SK-N-SH (cell line): ENCODE data around the gene LTBP1. TPM values are rescaled to one million over a fixed set of nuclear protein-coding genes. Genes with fewer than 3 reads are reported as not detected.

Experiments used
- CTCF ChIA-PET: fragments of 300-600, 350-600 bp; formaldehyde crosslinking; extraction: SDS; loops from one replicate; lab custom pipeline; 2021; lab: Yijun Ruan, JAX
- POLR2A ChIA-PET: fragments of 350-600 bp; sonication (Branson Sonifier 250); formaldehyde crosslinking; extraction: SDS; loops from one replicate; lab custom pipeline; 2020; ENCODE audit warnings: antibody characterized with exemption, inconsistent platforms; lab: Yijun Ruan, JAX
- DNase-seq: peaks from one replicate; pipeline ENCODE4 v3.0.0; 2012
- H2AFZ ChIP-seq: fragments of 200-600 bp; sonication (generic); 2 replicates; pipeline ENCODE4 v1.8.1; 2016; ENCODE audit warnings: antibody characterized with exemption, mild to moderate bottlenecking, low read depth
- H3F3A ChIP-seq: fragments of 200-600 bp; sonication (generic); replicated peaks from 2 replicates; pipeline ENCODE3; 2016; ENCODE audit warnings: antibody characterized with exemption, mild to moderate bottlenecking; ENCODE audit not compliant: insufficient read depth
- H3K27ac ChIP-seq, 2 experiments: fragments of 200-500 bp in 1 of 2; fragments of 200-600 bp in 1 of 2; sonication (Bioruptor generic) in 1 of 2; sonication (generic), shearing (Covaris generic) in 1 of 2; 2 replicates each; pipeline versions ENCODE4 v1.5.1 to v1.6.1; 2014 to 2016; ENCODE audit warnings: low read depth in 2 of 2, inconsistent platforms in 1 of 2, low read length in 1 of 2, mild to moderate bottlenecking in 1 of 2, mixed read lengths in 1 of 2
- H3K27me3 ChIP-seq: fragments of 200-600 bp; sonication (generic), shearing (Covaris generic); 2 replicates; pipeline ENCODE4 v1.6.1; 2016; ENCODE audit warnings: mixed run types; ENCODE audit not compliant: insufficient read depth
- H3K36me3 ChIP-seq, 2 experiments: fragments of 200-500 bp in 1 of 2; fragments of 200-600 bp in 1 of 2; sonication (Bioruptor generic) in 1 of 2; sonication (generic) in 1 of 2; replicated peaks in 1 of 2; 2 replicates each; pipeline versions ENCODE3 to v1.5.1; 2014 to 2016; ENCODE audit warnings: low read length in 1 of 2, mild to moderate bottlenecking in 1 of 2; ENCODE audit not compliant: insufficient read depth in 2 of 2, control insufficient read depth in 1 of 2
- H3K4me1 ChIP-seq, 2 experiments: fragments of 200-500 bp in 1 of 2; fragments of 200-600 bp in 1 of 2; sonication (Bioruptor generic) in 1 of 2; sonication (generic), shearing (Covaris generic) in 1 of 2; 2 replicates each; pipeline versions ENCODE4 v1.5.1 to v1.6.1; 2014 to 2016; ENCODE audit warnings: low read depth in 1 of 2, low read length in 1 of 2, mixed run types in 1 of 2; ENCODE audit not compliant: insufficient read depth in 2 of 2, control insufficient read depth in 1 of 2
- H3K4me2 ChIP-seq: fragments of 200-600 bp; sonication (generic), shearing (Covaris generic); 2 replicates; pipeline ENCODE4 v1.6.1; 2017; ENCODE audit warnings: mixed run types
- H3K4me3 ChIP-seq, 2 experiments: fragments of 200-500 bp in 1 of 2; fragments of 200-600 bp in 1 of 2; sonication (Bioruptor generic) in 1 of 2; sonication (generic), shearing (Covaris generic) in 1 of 2; 2 replicates each; pipeline versions ENCODE4 v1.5.1 to v1.8.1; 2014 to 2016; ENCODE audit warnings: low read depth in 2 of 2, inconsistent platforms in 1 of 2, low read length in 1 of 2, mild to moderate bottlenecking in 1 of 2, mixed read lengths in 1 of 2, moderate library complexity in 1 of 2
- H3K79me2 ChIP-seq: fragments of 200-600 bp; sonication (generic); 2 replicates; pipeline ENCODE4 v1.8.1; 2017; ENCODE audit warnings: mild to moderate bottlenecking; ENCODE audit not compliant: insufficient read depth
- H3K9ac ChIP-seq: fragments of 200-600 bp; sonication (generic); 2 replicates; pipeline ENCODE4 v1.6.1; 2017; ENCODE audit warnings: mixed run types
- H3K9me2 ChIP-seq: fragments of 200-600 bp; sonication (generic); 2 replicates; pipeline ENCODE4 v1.6.1; 2017; ENCODE audit warnings: mixed run types
- H3K9me3 ChIP-seq: fragments of 200-600 bp; sonication (generic); 2 replicates; pipeline ENCODE4 v1.6.1; 2017; ENCODE audit warnings: mixed run types, mild to moderate bottlenecking, moderate library complexity
- H4K20me1 ChIP-seq: fragments of 200-600 bp; sonication (generic); 2 replicates; pipeline ENCODE4 v1.6.1; 2017; ENCODE audit warnings: mild to moderate bottlenecking, mixed run types; ENCODE audit not compliant: insufficient read depth
- CHD2 ChIP-seq: fragments of 150-350 bp; IDR thresholded peaks from 2 replicates; pipeline ENCODE4 v1.6.1; 2018; ENCODE audit warnings: low read length; ENCODE audit not compliant: partially characterized antibody
- EP300 ChIP-seq, 2 experiments: IDR thresholded peaks; 2 replicates each; pipeline versions ENCODE4 v1.4.0 to v1.6.1; 2012; ENCODE audit warnings: borderline replicate concordance in 1 of 2, low read depth in 1 of 2, low read length in 1 of 2
- EZH2phosphoT487 ChIP-seq: fragments of 200-600 bp; sonication (generic); IDR thresholded peaks from 2 replicates; pipeline ENCODE4 v1.6.1; 2017; ENCODE audit warnings: low read depth, mixed run types, mild to moderate bottlenecking, antibody characterized with exemption, moderate library complexity, borderline replicate concordance
- FOSL2 ChIP-seq: IDR thresholded peaks from 2 replicates; pipeline ENCODE4 v1.4.0; 2012; ENCODE audit warnings: low read depth, mild to moderate bottlenecking, moderate library complexity, borderline replicate concordance
- FOXJ3 ChIP-seq: sonication (generic); formaldehyde crosslinking; IDR thresholded peaks from 2 replicates; pipeline ENCODE4 v1.5.1; 2020; ENCODE audit warnings: mild to moderate bottlenecking, missing genetic modification reagents
- JUND ChIP-seq: IDR thresholded peaks from 2 replicates; pipeline ENCODE4 v1.4.0; 2012
- MXI1 ChIP-seq: IDR thresholded peaks from 2 replicates; pipeline ENCODE4 v1.6.1; 2012; ENCODE audit warnings: mild to moderate bottlenecking, low read depth, low read length, improper control_type of control experiment
- POLR2AphosphoS5 ChIP-seq: IDR thresholded peaks from 2 replicates; pipeline ENCODE4 v1.6.1; 2012; ENCODE audit warnings: low read depth, low read length
- RAD21 ChIP-seq: IDR thresholded peaks from 2 replicates; pipeline ENCODE4 v1.6.1; 2012; ENCODE audit warnings: mild to moderate bottlenecking, low read length
- RFX5 ChIP-seq: IDR thresholded peaks from 2 replicates; pipeline ENCODE4 v1.6.1; 2012; ENCODE audit warnings: mild to moderate bottlenecking, improper control_type of control experiment, low read length
- RXRA ChIP-seq: IDR thresholded peaks from 2 replicates; pipeline ENCODE4 v1.4.0; 2012; ENCODE audit warnings: low read depth, mild to moderate bottlenecking, borderline replicate concordance
- TCF12 ChIP-seq: IDR thresholded peaks from 2 replicates; pipeline ENCODE4 v1.4.0; 2012
- YY1 ChIP-seq: IDR thresholded peaks from 2 replicates; pipeline ENCODE4 v1.4.0; 2012; ENCODE audit warnings: low read depth, mild to moderate bottlenecking
- WGBS: methylation state at CpG from one replicate; pipeline ENCODE4 v1.1.6; 2017; ENCODE audit warnings: low lambda C conversion rate; 5-methylcytosine and 5-hydroxymethylcytosine counted together
- polyA plus RNA-seq, 3 experiments: library from polyadenylated mRNA; depleted of rRNA; stranded (reverse); fragments of >200 nt; gene quantifications; 2 replicates each; pipeline ENCODE4 v1.2.3, GENCODE V29; 2012
- TF ChIP-seq, protein P1 (sequence below): IDR thresholded peaks from 2 replicates; pipeline ENCODE4 v1.6.1; 2012; ENCODE audit warnings: mild to moderate bottlenecking, low read depth, low read length, moderate library complexity
- TF ChIP-seq, protein P2 (sequence below): IDR thresholded peaks from 2 replicates; pipeline ENCODE4 v1.4.0; 2012; ENCODE audit warnings: low read depth, borderline replicate concordance
- TF ChIP-seq, protein P3 (sequence below): IDR thresholded peaks from 2 replicates; pipeline ENCODE4 v1.4.0; 2012; ENCODE audit warnings: low read depth
- TF ChIP-seq, protein P4 (sequence below): fragments of 200-600 bp; sonication (generic); IDR thresholded peaks from 2 replicates; pipeline ENCODE4 v1.6.1; 2017; ENCODE audit warnings: antibody characterized with exemption, mild to moderate bottlenecking, moderate library complexity
- TF ChIP-seq, protein P5 (sequence below): IDR thresholded peaks from 2 replicates; pipeline ENCODE4; 2012

Gene LTBP1
- polyA plus RNA-seq, 1 of the 3 experiments (the other 2 are of a cell fraction), result 467 TPM

DNA sequence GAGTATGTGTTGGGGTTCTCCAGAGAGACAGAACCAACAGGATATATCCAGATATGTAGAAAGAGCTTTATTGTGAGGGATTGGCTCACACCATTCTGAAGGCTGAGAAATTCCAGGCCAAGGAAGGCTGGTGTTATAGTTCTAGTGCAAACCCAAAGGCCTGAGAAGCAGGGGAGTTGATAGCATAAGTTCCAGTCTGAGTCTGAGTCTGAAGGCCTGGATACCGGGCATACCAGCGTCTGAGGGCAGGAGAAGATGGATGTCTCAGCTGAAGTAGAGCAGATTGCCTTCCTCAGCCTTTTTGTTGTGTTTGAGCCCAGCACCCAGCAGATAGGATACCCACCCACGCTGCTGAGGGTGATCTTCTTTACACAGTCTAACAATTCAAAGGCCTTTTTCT, 318.0 kb downstream of the LTBP1 start:
- peaks cover 5% of the 10 kb centered on the region; the same call in 1 of the 2 replicates for H3K79me2 ChIP-seq
- DNase-seq, result no peak
- H3K9me2 ChIP-seq, result no peaks in the 10 kb centered on the region
- H2AFZ ChIP-seq, result no peak overlapping the region
- H3F3A ChIP-seq, result peaks cover 40% of the 10 kb centered on the region
- ChIA-PET POLR2A (no interaction called here), CTCF (interaction anchor here (0.7 kb wide), 1 partner anchor 227 kb away, joined by 3 read pairs; no protein-coding TSS in a partner anchor)
- no peaks in the 10 kb centered on the region for H3K27me3 ChIP-seq
- peak overlapping the region in 1 of 2 experiments; percentile 36; a peak in 1 of 4 replicates for H3K27ac ChIP-seq
- no peak overlapping the region for H3K4me2 ChIP-seq
- peaks cover 60 to 72% of the 10 kb centered on the region in 2 experiments for H3K36me3 ChIP-seq
- TF ChIP-seq RFX5 (no peak), EZH2phosphoT487 (no peak), MXI1 (no peak), FOSL2 (no peak), POLR2AphosphoS5 (no peak), TCF12 (no peak), CHD2 (no peak), EP300 (IDR thresholded peaks at IDR 0.05; ENCODE audit: borderline replicate concordance in 1 of 2, low read depth in 1 of 2, low read length in 1 of 2) (no peak), FOXJ3 (CRISPR knock-in tag) (no peak), RXRA (no peak), YY1 (no peak), JUND (no peak), RAD21 (no peak)
- TF ChIP-seq, protein P1, sequence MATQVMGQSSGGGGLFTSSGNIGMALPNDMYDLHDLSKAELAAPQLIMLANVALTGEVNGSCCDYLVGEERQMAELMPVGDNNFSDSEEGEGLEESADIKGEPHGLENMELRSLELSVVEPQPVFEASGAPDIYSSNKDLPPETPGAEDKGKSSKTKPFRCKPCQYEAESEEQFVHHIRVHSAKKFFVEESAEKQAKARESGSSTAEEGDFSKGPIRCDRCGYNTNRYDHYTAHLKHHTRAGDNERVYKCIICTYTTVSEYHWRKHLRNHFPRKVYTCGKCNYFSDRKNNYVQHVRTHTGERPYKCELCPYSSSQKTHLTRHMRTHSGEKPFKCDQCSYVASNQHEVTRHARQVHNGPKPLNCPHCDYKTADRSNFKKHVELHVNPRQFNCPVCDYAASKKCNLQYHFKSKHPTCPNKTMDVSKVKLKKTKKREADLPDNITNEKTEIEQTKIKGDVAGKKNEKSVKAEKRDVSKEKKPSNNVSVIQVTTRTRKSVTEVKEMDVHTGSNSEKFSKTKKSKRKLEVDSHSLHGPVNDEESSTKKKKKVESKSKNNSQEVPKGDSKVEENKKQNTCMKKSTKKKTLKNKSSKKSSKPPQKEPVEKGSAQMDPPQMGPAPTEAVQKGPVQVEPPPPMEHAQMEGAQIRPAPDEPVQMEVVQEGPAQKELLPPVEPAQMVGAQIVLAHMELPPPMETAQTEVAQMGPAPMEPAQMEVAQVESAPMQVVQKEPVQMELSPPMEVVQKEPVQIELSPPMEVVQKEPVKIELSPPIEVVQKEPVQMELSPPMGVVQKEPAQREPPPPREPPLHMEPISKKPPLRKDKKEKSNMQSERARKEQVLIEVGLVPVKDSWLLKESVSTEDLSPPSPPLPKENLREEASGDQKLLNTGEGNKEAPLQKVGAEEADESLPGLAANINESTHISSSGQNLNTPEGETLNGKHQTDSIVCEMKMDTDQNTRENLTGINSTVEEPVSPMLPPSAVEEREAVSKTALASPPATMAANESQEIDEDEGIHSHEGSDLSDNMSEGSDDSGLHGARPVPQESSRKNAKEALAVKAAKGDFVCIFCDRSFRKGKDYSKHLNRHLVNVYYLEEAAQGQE, result no peak
- TF ChIP-seq, protein P2, sequence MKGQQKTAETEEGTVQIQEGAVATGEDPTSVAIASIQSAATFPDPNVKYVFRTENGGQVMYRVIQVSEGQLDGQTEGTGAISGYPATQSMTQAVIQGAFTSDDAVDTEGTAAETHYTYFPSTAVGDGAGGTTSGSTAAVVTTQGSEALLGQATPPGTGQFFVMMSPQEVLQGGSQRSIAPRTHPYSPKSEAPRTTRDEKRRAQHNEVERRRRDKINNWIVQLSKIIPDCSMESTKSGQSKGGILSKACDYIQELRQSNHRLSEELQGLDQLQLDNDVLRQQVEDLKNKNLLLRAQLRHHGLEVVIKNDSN, result no peak
- TF ChIP-seq, protein P3, sequence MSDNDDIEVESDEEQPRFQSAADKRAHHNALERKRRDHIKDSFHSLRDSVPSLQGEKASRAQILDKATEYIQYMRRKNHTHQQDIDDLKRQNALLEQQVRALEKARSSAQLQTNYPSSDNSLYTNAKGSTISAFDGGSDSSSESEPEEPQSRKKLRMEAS, result no peak
- TF ChIP-seq, protein P4, sequence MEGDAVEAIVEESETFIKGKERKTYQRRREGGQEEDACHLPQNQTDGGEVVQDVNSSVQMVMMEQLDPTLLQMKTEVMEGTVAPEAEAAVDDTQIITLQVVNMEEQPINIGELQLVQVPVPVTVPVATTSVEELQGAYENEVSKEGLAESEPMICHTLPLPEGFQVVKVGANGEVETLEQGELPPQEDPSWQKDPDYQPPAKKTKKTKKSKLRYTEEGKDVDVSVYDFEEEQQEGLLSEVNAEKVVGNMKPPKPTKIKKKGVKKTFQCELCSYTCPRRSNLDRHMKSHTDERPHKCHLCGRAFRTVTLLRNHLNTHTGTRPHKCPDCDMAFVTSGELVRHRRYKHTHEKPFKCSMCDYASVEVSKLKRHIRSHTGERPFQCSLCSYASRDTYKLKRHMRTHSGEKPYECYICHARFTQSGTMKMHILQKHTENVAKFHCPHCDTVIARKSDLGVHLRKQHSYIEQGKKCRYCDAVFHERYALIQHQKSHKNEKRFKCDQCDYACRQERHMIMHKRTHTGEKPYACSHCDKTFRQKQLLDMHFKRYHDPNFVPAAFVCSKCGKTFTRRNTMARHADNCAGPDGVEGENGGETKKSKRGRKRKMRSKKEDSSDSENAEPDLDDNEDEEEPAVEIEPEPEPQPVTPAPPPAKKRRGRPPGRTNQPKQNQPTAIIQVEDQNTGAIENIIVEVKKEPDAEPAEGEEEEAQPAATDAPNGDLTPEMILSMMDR, result no peak
- TF ChIP-seq, protein P5, sequence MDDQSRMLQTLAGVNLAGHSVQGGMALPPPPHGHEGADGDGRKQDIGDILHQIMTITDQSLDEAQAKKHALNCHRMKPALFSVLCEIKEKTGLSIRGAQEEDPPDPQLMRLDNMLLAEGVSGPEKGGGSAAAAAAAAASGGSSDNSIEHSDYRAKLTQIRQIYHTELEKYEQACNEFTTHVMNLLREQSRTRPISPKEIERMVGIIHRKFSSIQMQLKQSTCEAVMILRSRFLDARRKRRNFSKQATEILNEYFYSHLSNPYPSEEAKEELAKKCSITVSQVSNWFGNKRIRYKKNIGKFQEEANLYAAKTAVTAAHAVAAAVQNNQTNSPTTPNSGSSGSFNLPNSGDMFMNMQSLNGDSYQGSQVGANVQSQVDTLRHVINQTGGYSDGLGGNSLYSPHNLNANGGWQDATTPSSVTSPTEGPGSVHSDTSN, result no peak
- no peak overlapping the region for H3K9ac ChIP-seq
- no peak overlapping the region for H3K4me3 ChIP-seq
- no peaks in the 10 kb centered on the region for H4K20me1 ChIP-seq
- 62% methylated on average over 3 of the region's 3 CpGs for WGBS
- no peaks in the 10 kb centered on the region for H3K9me3 ChIP-seq
- H3K4me1 ChIP-seq, result peaks cover 0 to 5% of the 10 kb centered on the region in 2 experiments; a peak in 1 of 4 replicates
